SU-DHL-6 (cell line): Measurements from ENCODE around the gene ANKS1B.

Experiments used
- EZH2phosphoT487 ChIP-seq: fragments of 200-600 bp; sonication (generic), shearing (Covaris generic); conservative IDR thresholded peaks from 2 replicates; pipeline ENCODE4 v1.6.1; 2018; ENCODE audit warnings: mild to moderate bottlenecking, antibody characterized with exemption, low read length, moderate library complexity, mixed read lengths
- TF ChIP-seq, protein P1 (sequence below): fragments of 200-600 bp; sonication (generic); IDR thresholded peaks from one replicate; pipeline ENCODE4 v1.5.1; 2017; ENCODE audit warnings: antibody characterized with exemption, mild to moderate bottlenecking, low read length, moderate library complexity; ENCODE audit not compliant: insufficient read depth, poor library complexity, severe bottlenecking

DNA sequence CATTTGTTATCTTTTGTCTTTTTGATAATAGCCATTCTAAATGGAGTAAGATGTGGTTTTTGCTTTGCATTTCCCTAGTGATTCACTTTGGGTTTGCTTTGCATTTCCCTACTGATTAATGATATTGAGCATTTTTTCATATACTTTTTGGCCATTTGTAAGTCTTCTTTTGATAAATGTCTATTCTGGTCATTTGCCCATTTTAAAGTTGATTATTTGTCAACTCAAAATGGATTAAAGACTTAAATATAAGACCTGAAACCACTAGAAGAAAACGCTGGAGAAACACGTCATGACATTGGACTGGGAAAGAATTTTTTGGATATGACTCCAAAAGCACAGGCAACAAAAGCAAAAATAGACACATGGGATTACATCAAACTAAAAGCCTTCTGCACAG, 1191.6 kb downstream of the ANKS1B start:
- TF ChIP-seq, protein P1, sequence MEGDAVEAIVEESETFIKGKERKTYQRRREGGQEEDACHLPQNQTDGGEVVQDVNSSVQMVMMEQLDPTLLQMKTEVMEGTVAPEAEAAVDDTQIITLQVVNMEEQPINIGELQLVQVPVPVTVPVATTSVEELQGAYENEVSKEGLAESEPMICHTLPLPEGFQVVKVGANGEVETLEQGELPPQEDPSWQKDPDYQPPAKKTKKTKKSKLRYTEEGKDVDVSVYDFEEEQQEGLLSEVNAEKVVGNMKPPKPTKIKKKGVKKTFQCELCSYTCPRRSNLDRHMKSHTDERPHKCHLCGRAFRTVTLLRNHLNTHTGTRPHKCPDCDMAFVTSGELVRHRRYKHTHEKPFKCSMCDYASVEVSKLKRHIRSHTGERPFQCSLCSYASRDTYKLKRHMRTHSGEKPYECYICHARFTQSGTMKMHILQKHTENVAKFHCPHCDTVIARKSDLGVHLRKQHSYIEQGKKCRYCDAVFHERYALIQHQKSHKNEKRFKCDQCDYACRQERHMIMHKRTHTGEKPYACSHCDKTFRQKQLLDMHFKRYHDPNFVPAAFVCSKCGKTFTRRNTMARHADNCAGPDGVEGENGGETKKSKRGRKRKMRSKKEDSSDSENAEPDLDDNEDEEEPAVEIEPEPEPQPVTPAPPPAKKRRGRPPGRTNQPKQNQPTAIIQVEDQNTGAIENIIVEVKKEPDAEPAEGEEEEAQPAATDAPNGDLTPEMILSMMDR, result no peak
- no peak for TF ChIP-seq EZH2phosphoT487
